Activated CD8-positive, alpha-beta T cell treated with anti-CD3 and anti-CD28 coated beads for 36 hours (primary cell): ENCODE data around the gene SPG11. TPM values are rescaled to one million over a fixed set of nuclear protein-coding genes. Genes with fewer than 3 reads are reported as not detected.
A peak's percentile ranks its signal among the peaks of the same experiment; 100 is the strongest.
"Not testable (repeated sequence)": the region's sequence is repeated elsewhere in the genome, so short reads cannot be mapped to it uniquely, and the experiment has no call there.

ENCODE experiments used
- ATAC-seq: fragments of 200-7000 bp; cut with Tn5 transposase; one replicate; pipeline ENCODE4 v1.10.0; 2021; ENCODE audit warnings: mild to moderate bottlenecking, moderate library complexity
- CTCF ChIA-PET: fragments of 350-600 bp; sonication (Branson Sonifier 250); formaldehyde crosslinking; loops from one replicate; lab custom pipeline; 2021; ENCODE audit warnings: antibody characterized with exemption; lab: Charles Lee
- POLR2A ChIA-PET: fragments of 350-600 bp; sonication (Branson Sonifier 250); formaldehyde crosslinking; loops from one replicate; lab custom pipeline; 2021; ENCODE audit warnings: antibody characterized with exemption; lab: Charles Lee
- DNase-seq: peaks from one replicate; pipeline ENCODE4 v3.0.0-alpha.2; 2020
- H3K27ac Mint-ChIP-seq: one replicate; pipeline ENCODE4 v1.8.0; 2021; ENCODE audit warnings: mild to moderate bottlenecking, mixed read lengths
- H3K27me3 Mint-ChIP-seq: one replicate; pipeline ENCODE4 v1.8.0; 2021; ENCODE audit warnings: mixed read lengths
- H3K36me3 Mint-ChIP-seq: one replicate; pipeline ENCODE4 v1.8.0; 2021; ENCODE audit warnings: low read depth, mixed read lengths
- H3K4me1 Mint-ChIP-seq: one replicate; pipeline ENCODE4 v1.8.0; 2021; ENCODE audit warnings: low read depth, mixed read lengths
- H3K4me3 Mint-ChIP-seq: one replicate; pipeline ENCODE4 v1.8.0; 2021; ENCODE audit warnings: mild to moderate bottlenecking, moderate library complexity, mixed read lengths
- H3K9me3 Mint-ChIP-seq: one replicate; pipeline ENCODE4 v1.8.0; 2021; ENCODE audit warnings: mixed read lengths
- intact Hi-C: fragments of 100-400 bp; cut with micrococcal nuclease; formaldehyde crosslinking; loops from one replicate; pipeline ENCODE4 v1.10.0; 2022
- total RNA-seq, 2 experiments: library from RNA; stranded (reverse); gene quantifications; one replicate each; pipeline ENCODE4 v1.2.3, GENCODE V29; 2021
- TF ChIP-seq, protein P1 (sequence below): fragments of 200-600 bp; IDR thresholded peaks from one replicate; pipeline ENCODE4 v1.8.0; 2022; ENCODE audit warnings: antibody characterized with exemption, mild to moderate bottlenecking

SPG11 gene
- total RNA-seq, 2 experiments from 2014 or later: 68.6 to 71.5 TPM

DNA sequence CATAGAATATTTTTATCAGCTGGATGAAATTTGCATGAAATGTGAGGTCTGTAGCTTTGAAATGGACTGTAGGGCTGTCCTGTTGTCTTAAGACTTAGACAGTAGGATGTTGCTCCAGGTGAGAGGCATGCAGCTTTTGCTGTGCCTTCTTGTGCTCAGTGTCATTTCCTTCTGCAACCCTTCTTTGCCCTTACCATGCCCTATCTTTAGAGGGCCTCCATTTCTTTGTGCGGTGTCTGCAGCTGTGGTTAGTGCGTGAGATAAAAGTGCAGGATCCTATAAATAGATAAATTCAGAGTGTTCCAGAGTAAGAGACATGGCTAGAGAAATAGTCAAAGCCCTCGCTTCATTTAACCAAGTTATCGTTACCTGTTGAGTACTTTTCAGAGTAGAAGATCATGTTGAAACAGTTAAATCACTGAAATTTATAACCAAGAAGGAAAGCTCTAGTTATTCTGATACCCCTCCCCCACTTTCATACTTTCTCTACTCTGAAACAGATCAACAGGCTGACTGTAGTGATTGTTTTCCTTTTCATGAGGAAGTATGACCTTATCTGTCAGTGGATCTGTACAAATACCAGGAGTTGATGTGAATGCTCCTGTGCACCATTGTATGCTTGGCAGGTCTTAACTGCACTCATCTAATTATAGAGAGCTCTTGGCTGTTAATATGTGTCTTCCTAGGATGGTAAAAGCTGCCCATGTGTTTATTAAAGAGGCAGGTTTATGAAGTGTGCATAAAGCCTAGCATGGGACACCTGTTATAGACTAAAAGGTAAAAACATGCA is 108.3 kb downstream of the SPG11 start:
- no peak overlapping the region for H3K4me3 Mint-ChIP-seq
- ChIA-PET CTCF (interaction anchor here (1.1 to 2.4 kb wide), 3 partner anchors 9 to 38 kb away, joined by 3 to 6 read pairs (median 4); no protein-coding TSS in a partner anchor), POLR2A (interaction anchor here (1.1 to 1.7 kb wide), 2 partner anchors 9 to 18 kb away, joined by 4 read pairs; partner anchors contain the start of gene EIF3J)
- intact Hi-C loops: no loop called here
- H3K36me3 Mint-ChIP-seq: peaks cover 44% of the 10 kb centered on the region
- H3K27me3 Mint-ChIP-seq: no peaks in the 10 kb centered on the region
- ATAC-seq (no peak), DNase-seq (no peak)
- TF ChIP-seq, protein P1, sequence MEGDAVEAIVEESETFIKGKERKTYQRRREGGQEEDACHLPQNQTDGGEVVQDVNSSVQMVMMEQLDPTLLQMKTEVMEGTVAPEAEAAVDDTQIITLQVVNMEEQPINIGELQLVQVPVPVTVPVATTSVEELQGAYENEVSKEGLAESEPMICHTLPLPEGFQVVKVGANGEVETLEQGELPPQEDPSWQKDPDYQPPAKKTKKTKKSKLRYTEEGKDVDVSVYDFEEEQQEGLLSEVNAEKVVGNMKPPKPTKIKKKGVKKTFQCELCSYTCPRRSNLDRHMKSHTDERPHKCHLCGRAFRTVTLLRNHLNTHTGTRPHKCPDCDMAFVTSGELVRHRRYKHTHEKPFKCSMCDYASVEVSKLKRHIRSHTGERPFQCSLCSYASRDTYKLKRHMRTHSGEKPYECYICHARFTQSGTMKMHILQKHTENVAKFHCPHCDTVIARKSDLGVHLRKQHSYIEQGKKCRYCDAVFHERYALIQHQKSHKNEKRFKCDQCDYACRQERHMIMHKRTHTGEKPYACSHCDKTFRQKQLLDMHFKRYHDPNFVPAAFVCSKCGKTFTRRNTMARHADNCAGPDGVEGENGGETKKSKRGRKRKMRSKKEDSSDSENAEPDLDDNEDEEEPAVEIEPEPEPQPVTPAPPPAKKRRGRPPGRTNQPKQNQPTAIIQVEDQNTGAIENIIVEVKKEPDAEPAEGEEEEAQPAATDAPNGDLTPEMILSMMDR: no peak
- H3K27ac Mint-ChIP-seq: peak overlapping the region; percentile 33
- H3K4me1 Mint-ChIP-seq: peaks cover 16% of the 10 kb centered on the region
- H3K9me3 Mint-ChIP-seq: no peaks in the 10 kb centered on the region

DNA sequence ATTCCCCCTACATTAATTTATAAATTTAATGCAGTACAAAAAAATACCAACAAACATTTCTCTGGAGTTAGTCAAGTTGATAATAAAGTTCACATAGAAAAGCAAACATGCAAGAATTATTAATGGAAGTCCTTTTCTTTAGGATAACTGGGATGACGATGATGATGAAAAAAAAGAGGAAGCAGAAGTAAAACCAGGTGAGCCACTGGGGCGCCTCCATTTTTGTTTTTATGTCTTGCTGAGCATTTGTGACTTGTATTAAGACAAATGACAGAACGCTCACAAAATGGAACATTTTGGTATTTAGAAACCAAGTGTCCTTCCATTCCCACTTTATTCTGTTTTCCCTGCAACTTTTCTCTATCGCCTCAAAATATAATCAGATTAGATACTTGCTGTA is 112.7 kb downstream of the SPG11 start:
- no peaks in the 10 kb centered on the region for H3K9me3 Mint-ChIP-seq
- ATAC-seq (no peak), DNase-seq (no peak)
- intact Hi-C loops: no loop called here
- CTCF ChIA-PET: interaction anchor here (1.1 to 1.6 kb wide), 3 partner anchors 13 to 353 kb away, joined by 3 to 7 read pairs (median 4); no protein-coding TSS in a partner anchor
- H3K36me3 Mint-ChIP-seq: peaks cover 44% of the 10 kb centered on the region
- peaks cover 39% of the 10 kb centered on the region for H3K4me1 Mint-ChIP-seq
- H3K27ac Mint-ChIP-seq: peak overlapping the region; percentile 59
- H3K4me3 Mint-ChIP-seq: no peak overlapping the region
- TF ChIP-seq, protein P1: no peak
- H3K27me3 Mint-ChIP-seq: no peaks in the 10 kb centered on the region
- POLR2A ChIA-PET: no interaction called here

DNA sequence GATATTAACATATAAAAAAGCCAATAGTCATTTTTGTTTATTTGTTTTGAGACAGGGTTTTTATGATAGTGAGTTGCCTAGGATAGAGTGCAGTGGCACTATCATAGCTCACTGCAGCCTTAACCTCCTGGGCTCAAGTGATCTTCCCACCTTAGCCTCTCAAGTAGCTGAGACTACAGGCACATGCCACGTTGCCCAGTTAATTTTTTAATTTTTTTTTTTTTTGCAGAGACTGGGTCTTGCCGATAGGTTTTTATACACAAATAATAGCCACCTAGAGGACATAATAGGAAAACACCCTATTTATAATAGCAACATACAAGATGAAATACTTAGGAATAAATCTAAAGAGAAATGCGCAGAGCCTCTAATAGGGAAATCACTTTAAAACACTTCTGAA is 113.2 kb downstream of the SPG11 start:
- Mint-ChIP-seq H3K27ac (peak overlapping the region; percentile 59), H3K9me3 (no peaks in the 10 kb centered on the region), H3K4me1 (peaks cover 41% of the 10 kb centered on the region), H3K4me3 (no peak overlapping the region), H3K36me3 (peaks cover 39% of the 10 kb centered on the region), H3K27me3 (no peaks in the 10 kb centered on the region)
- no peak for ATAC-seq
- ChIA-PET POLR2A (interaction anchor here (0.9 to 1.1 kb wide), 2 partner anchors 8 to 30 kb away, joined by 3 to 4 read pairs; no protein-coding TSS in a partner anchor), CTCF (interaction anchor here (0.6 to 1.6 kb wide), 7 partner anchors 12 to 632 kb away, joined by 3 to 7 read pairs (median 4); no protein-coding TSS in a partner anchor)
- TF ChIP-seq, protein P1: peak; percentile 61
- intact Hi-C loops: no loop called here
- DNase-seq: no peak

DNA sequence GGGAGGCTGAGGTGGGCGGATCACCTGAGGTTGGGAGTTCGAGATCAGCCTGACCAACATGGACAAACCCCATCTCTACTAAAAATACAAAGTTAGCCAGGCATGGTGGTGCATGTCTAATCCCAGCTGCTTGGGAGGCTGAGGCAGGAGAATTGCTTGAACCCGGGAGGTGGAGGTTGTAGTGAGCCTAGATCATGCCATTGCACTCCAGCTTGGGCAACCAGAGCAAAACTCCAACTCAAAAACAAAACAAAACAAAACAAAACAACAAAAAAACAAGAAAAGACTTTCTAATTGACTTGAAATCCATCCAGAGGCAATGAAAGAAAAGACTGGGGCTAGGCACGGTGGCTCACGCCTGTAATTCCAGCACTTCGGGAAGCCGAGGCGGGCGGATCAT is 114.3 kb downstream of the SPG11 start:
- Mint-ChIP-seq H3K4me1 (peaks cover 33% of the 10 kb centered on the region), H3K36me3 (peaks cover 33% of the 10 kb centered on the region)
- H3K9me3 Mint-ChIP-seq, ATAC-seq, H3K27ac Mint-ChIP-seq, intact Hi-C loops, H3K4me3 Mint-ChIP-seq, DNase-seq, H3K27me3 Mint-ChIP-seq: not testable (repeated sequence)
- ChIA-PET POLR2A (interaction anchor here (1.2 kb wide), 1 partner anchor 12 kb away, joined by 3 read pairs; the partner anchor contains the start of gene EIF3J), CTCF (interaction anchor here (1.2 to 1.6 kb wide), 3 partner anchors 11 to 29 kb away, joined by 4 to 7 read pairs (median 5); no protein-coding TSS in a partner anchor)

DNA sequence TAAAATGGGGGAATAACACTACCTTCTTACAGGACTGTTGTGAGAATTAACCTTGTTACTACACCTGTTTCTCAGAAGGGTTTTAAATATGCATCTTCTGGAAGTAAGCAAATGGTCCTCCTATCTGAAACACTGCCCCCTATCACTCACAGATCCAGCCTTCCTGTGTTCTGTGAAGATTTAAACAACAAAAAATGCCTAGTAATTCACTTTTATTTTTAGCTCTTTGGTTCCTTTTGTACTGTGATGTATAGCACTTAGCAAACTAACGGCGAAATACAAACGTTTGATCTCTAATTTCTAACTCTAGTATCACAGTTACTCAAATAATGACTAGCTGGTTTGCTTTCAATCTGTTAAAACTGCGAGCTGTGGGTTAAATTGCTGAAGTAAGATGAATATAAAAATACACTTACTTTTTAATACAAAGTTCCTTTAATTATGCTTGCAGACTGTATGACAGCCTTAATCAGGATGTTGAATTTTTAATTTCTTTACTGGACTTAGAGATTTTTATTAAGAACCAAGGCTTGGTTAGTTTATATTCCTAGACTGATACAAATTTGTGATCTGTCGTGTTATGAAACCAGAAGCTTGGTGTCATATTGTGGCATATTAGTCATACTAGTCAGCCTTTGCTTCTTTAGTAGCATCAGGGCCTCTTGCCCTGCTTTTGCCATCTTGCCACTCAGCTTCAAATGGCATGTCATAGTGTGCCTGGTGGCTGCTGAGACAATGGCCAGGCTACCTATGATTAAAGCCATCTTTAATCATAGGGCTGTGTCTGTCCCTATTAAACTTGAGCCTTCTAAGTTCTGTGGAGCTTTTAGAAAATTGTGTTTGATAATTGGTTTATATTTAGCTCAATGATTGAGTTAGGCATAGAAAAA is 117.3 kb downstream of the SPG11 start:
- Mint-ChIP-seq H3K4me1 (peaks cover 56% of the 10 kb centered on the region), H3K4me3 (peak overlapping the region; percentile 48), H3K9me3 (peaks cover 1% of the 10 kb centered on the region), H3K36me3 (peaks cover 51% of the 10 kb centered on the region), H3K27me3 (no peaks in the 10 kb centered on the region), H3K27ac (peak overlapping the region; percentile 87)
- intact Hi-C loops: loop anchor here (1.0 kb wide), 1 partner anchor 9 kb away; the partner anchor contains the start of gene EIF3J
- ATAC-seq (peak; percentile 94), DNase-seq (peak; percentile 78)
- POLR2A ChIA-PET: interaction anchor here (0.6 to 3.6 kb wide), 15 partner anchors 9 to 659 kb away, joined by 3 to 41 read pairs (median 4); partner anchors contain the start of genes EIF3J, GOLM2 and SPG11
- TF ChIP-seq, protein P1: peak; percentile 38
- CTCF ChIA-PET: interaction anchor here (0.7 to 3.2 kb wide), 14 partner anchors 9 to 191 kb away, joined by 3 to 15 read pairs (median 4); partner anchors contain the start of genes EIF3J and TRIM69

DNA sequence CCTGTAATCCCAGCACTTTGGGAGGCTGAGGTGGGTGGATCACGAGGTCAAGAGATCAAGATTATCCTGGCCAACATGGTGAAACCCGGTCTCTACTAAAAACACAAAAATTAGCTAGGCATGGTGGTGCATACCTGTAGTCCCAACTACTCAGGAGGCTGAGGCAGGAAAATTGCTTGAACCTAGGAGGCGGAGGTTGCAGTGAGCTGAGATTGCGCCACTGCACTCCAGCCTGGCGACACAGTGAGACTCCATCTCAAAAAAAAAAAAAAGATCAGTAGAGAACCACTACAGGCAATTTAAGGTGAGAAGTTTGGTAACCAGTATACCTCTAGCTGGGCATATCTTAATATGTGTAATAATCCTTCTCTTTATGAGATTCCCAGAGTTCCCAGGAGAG is 118.7 kb downstream of the SPG11 start:
- peak overlapping the region; percentile 79 for H3K27ac Mint-ChIP-seq
- ATAC-seq, DNase-seq, H3K9me3 Mint-ChIP-seq, H3K27me3 Mint-ChIP-seq, intact Hi-C loops: not testable (repeated sequence)
- POLR2A ChIA-PET: interaction anchor here (3.6 kb wide), 1 partner anchor 7 kb away, joined by 41 read pairs; the partner anchor contains the start of gene EIF3J
- H3K4me1 Mint-ChIP-seq: peaks cover 61% of the 10 kb centered on the region
- H3K4me3 Mint-ChIP-seq: peak overlapping the region; percentile 17
- CTCF ChIA-PET: interaction anchor here (1.2 to 3.2 kb wide), 5 partner anchors 7 to 192 kb away, joined by 3 to 15 read pairs (median 13); partner anchors contain the start of genes EIF3J and TRIM69
- peaks cover 55% of the 10 kb centered on the region for H3K36me3 Mint-ChIP-seq
